HG03135 (cell line): ENCODE data around the gene NOXA1.

Experiments
- ATAC-seq: cut with Tn5 transposase; IDR thresholded peaks from one replicate; pipeline ENCODE4 v1.9.1; 2021; ENCODE audit warnings: mild to moderate bottlenecking, moderate library complexity; ENCODE audit not compliant: unreplicated experiment

NOXA1 gene

GRCh38 chr9:137452761-137453642 lies 29.8 kb downstream of the NOXA1 start:
- no peak for ATAC-seq

GRCh38 chr9:137453643-137454081 lies 30.5 kb downstream of the NOXA1 start:
- no peak for ATAC-seq

- ATAC-seq: no peak
Observed at GRCh38 chr9:137454145-137454596, 31.0 kb downstream of the NOXA1 start.

DNA sequence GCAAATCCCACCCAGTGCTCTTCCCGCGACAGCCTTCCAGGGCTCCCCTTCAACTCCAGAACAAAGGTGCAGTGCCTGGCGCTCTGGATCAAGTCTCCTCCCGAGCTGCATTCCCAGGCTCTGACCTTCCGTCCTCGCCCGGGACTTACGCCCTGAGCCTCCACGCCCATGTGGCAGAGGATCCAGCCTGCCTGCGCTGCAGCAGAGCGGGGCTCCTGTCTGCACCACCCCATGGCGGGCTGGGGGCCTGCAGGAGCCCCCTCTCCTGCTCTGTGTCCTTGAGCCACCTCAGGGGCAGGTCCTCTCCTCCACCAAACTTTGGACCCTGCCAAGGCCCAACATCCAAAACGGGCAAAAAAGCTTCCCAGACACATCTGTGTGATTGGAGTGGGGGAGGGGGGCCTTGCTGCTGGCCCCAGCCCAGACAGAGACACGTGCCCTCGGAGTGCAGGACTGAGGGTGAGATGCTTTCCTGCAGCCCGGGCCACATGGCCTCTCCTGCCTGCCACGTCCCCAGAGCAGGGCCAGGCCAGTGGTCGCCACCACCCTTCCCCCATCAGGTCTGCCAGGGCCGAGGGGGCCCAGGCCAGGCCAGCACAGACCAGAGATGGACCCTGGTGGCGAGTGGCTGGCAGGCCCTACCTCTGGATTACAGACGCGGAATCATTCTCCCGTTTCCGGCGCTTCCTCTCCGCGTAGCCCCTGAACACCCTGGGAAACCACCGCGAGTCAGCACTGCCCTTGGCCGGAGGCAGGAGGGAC lies 31.6 kb downstream of the NOXA1 start:
- no peak for ATAC-seq

DNA sequence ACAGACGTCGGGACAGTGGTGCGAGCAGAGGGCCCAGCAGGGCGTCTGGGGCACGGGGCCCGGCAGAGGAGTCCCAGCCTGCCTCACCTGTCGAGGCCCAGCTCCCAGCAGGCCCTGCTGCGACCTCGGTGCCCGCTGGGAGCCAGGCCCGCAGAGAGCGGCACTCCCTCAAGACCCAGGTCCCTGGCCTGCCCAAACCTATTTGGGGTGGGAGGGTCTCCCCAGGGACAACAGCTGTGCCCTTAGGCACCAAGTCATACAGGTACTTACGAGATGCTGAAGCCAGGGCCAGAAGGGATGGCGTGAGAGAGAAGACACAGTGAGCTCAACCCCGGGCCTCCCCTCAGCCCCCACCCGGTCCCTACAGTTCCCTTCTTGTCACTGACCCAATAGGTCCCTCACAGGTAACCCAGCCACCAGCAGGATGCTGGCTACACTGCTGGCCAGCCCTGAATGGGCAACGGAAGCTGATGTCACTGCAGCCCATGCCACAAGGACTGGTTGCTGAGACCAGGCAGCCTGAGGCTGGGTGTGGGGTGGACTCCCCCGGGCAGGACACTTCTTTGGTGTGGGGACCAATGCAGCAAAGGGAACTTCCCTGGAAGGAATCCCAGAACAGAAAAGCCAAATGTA lies 32.3 kb downstream of the NOXA1 start:
- ATAC-seq: no peak

DNA sequence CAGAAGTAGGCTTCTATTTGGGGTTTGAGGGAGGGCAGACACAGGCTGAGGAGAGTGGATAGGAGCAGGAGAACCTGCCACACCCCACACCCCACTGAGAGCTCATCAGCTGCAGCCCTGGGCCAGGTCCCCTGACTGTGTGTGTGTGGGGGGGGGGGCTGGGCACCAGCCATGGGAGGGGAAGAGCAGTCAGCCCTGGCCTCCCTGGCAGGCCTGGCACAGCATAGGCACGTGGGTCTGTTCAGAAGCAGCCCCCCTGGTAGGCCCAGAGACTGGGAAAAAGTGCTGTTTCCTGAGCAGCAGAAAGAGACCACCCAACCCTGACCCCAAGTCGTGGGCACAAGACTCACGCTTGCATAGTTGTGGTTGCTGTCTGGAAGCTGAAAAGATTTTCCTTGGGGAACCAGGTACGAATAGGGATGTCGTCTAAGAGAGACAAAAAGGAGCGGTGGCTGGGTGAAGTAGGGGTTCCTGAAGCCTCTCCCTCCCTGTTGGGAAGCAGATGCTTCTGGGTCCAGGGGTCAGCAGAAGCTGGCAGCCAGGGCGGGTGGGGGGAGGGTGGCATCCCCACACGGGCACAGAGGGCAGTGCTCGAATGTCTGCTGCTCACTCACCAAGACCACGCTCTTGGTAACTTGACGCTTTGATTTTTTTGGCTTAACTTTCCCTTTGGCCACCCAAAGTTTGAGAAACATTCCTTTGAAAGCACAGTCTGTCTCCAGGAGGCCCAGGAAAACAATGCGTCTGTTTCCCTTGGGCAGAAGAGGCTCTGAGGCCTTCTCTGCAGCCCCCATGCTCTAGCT lies 33.1 kb downstream of the NOXA1 start:
- ATAC-seq: no peak

DNA sequence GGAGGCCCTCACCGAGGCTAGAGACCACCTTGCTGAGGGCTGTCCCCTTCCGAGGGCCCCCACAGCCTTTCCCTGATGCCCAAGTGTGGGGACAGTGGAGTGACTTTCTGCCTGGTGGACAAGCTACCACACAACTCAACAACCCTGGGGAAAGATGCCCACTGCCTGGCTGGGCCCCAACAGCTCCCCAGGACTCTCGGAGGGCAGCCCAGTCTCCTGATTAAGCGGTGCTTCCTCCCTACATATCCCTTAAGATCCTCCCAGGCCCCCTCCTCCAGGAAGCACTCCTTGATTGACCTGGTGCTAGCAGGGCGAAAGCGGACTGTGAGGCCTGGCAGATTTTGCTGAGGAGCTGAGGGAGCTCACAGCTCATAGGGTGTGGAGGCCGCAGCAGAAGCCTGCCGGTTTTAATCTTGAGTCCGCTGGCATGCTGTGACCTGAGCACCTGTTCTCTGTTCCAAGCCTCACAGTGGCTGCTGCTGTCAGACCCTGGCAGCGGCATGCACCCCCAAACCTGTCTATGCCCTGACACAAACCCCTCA lies 33.7 kb downstream of the NOXA1 start:
- no peak for ATAC-seq

GRCh38 chr9:137457406-137458193 lies 34.4 kb downstream of the NOXA1 start:
- ATAC-seq: no peak

DNA sequence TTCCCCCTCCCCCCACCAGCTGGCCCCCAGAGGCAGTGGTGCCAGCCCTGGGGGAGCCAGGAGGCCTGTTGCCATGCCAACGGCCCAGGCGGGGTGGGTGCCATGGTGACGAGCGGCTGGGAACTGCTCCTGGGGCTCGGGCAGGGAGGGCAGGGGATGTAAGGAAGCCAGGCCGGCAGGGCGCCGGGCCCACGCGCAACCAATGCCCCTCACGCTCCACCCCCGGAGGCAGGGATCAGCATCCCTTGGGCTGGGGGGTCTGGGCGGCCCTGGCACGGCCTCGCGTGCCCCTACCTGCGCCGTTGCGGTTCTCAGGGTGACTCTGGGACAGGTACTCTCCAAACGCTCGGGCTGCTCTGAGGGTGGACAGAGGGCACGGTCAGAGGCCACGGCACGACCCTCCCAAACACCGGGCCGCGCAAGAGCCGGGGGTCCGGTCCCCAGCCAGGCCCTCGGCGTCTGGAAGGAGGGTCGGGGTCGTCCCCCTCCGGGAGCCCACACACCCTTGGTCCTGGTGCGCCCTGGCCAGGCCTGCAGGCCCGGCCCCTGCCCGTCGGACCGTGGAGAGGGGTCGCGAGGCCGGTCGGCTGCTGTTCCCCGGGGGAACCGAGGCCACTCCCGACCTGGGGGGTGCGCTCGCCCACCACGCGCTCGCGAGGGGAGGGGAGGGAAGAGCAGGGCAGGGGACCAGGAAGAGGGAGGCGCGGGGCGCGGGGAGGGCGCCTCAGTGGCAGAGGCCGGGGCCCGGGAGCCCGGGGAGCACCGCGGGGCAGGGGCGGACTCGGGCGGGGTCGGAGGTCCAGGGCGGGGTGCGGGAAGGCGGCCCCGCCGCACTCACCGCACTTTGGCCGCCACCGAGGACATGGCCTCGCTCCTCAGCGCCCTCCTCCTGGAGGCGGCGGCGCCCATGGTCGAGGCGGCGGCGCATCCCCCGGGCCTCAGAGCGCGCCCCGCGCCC lies 35.3 kb downstream of the NOXA1 start:
- peak; percentile 7 for ATAC-seq

DNA sequence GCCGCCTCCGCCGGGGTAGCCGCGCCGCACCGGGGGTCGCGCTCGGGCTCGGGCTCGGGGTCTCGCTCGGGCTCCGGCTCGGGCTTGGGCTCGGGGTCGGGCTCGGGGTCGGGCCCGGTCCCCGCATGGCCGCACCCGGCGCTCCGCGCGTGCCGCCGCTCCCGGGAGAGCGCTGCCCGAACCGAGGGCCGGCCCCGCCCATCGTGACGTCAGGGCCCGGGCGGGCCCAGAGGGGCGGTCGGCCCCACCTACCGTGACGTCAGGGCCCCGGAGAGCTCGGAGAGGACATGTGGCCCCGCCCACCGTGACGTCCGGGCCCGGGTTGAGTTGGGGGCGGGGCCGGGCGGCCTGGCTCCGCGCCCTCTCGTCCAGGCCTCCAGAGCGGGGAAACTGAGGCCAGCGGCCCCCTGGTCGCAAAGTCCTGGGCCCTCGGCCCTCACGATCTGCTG lies 36.0 kb downstream of the NOXA1 start, which contains the start of gene NSMF:
Gene NSMF (minus strand): TSS at position 183 of the 449 bp plus-strand sequence. CDS start 232 bp downstream, outside the sequence.
- ATAC-seq: peak; percentile 60

DNA sequence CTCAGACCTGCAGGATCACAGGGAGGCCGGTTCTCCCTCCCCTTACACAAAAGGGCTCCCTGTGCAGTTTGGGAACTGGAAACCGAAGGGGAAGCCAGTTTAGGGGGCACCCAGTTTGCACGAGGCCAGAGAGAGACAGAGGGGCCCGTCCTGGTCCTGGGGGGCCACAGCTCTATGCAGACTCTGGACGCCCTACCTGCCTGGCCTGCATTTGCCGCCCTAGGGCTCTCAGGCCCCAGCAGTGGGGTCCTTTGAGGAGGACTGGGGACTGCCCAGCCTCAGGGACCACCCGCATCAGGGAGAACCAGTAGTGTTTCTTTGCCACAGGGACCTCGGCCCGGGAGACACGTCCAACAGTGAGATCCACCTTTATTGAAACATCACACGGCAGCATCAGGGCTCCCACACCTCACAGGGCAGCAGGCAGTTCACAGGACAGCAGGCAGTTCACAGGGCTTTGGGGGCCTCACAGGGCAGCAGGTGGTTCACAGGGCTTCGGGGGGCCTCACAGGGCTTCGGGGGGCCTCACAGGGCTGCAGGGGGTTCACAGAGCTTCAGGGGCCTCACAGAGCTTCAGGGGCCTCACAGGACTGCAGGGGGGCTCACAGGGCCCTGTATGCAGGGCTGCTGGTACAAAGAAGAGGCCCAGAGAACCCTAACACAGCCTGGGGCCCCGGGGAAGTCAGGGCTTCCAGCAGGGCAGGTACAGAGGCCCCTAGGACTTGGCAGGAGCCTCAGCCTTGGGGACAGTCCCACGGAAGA lies 36.6 kb downstream of the NOXA1 start:
- ATAC-seq: no peak

GRCh38 chr9:137460363-137461315 lies 37.4 kb downstream of the NOXA1 start:
- ATAC-seq: no peak

DNA sequence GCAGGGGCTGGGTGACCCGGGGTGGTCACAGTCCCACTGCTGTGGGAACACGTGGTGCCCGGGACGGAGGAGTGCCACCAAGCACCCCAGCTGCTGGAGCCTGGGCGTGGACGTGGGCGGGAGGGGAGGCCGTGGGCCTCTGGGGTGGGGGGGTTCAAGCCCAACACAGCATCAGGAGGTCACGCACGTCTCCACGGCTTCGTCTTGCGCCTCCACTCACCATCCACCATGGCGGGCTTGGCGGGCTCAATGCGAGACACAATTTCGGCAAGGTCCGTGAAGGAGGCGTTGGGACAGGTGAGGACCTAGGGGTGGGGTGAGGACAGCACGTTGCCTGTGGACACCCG lies 38.1 kb downstream of the NOXA1 start:
- ATAC-seq: no peak

DNA sequence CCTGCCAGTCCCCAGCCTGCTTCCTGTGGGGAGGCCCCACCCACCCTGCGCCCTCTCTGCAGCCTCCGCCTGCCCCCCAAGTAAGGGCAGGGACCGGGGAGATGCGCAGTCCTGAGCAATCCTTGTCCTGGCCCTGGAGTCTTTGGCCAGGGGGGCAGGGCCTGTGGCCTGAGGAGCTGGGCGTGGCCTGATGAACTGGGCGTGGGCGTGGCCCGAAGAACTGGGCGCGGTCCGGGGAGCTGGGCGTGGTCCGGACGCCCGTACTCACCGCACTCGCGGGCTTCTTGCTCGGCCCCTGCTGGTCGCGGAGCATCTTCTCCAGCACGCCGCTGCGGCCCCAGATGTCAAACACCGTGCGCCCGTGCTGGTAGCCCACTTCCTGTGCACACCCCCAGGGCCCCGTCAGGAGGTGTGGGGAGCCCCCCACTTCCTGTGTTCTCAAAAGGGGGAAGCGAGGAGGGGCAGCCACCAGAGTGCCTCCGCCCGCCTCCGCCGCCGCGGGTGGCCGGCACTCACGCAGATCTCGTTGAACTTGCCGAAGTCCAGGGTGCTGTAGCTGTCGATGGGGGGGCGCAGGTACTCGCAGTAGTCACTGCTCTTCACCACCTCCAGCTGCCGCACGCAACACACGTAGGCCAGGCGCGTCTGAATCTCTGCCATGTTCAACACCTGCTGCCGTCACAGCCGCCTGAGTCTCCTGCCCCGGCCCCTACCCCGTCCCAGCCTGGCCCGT lies 38.6 kb downstream of the NOXA1 start:
- ATAC-seq: peak; percentile 56

- ATAC-seq: no peak
Observed at GRCh38 chr9:137462396-137462985, 39.3 kb downstream of the NOXA1 start.
